LNCAP (cell line): Measurements from ENCODE around the gene PPP1R3C.

Experiments used
- TF ChIP-seq, protein P1 (sequence below): fragments of 450-650 bp; IDR thresholded peaks from 2 replicates; pipeline ENCODE4 v1.5.1; 2017; ENCODE audit warnings: mild to moderate bottlenecking

Gene PPP1R3C

DNA sequence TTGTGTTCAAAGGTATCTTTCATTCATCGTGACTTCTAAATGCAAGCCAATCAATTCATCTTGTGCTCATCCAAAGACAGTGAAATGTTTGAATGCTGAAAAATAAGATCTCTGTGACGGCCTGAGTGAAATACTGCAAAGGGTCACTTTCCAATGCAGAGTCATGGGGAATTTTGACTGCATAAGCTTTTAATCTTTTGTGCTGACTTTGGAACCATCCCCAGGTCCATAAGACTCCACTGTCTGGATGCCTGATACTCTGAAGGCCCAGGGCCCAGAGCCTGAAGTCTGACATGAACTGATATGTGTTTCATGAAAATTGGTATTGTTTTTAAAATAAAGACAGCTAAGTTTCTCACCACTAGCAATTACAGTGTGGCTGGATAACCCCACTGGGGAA, 39.0 kb downstream of the PPP1R3C start:
- TF ChIP-seq, protein P1, sequence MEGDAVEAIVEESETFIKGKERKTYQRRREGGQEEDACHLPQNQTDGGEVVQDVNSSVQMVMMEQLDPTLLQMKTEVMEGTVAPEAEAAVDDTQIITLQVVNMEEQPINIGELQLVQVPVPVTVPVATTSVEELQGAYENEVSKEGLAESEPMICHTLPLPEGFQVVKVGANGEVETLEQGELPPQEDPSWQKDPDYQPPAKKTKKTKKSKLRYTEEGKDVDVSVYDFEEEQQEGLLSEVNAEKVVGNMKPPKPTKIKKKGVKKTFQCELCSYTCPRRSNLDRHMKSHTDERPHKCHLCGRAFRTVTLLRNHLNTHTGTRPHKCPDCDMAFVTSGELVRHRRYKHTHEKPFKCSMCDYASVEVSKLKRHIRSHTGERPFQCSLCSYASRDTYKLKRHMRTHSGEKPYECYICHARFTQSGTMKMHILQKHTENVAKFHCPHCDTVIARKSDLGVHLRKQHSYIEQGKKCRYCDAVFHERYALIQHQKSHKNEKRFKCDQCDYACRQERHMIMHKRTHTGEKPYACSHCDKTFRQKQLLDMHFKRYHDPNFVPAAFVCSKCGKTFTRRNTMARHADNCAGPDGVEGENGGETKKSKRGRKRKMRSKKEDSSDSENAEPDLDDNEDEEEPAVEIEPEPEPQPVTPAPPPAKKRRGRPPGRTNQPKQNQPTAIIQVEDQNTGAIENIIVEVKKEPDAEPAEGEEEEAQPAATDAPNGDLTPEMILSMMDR, result no peak

GRCh38 chr10:91593366-91593765, 39.5 kb downstream of the PPP1R3C start:
- TF ChIP-seq, protein P1, result no peak

DNA sequence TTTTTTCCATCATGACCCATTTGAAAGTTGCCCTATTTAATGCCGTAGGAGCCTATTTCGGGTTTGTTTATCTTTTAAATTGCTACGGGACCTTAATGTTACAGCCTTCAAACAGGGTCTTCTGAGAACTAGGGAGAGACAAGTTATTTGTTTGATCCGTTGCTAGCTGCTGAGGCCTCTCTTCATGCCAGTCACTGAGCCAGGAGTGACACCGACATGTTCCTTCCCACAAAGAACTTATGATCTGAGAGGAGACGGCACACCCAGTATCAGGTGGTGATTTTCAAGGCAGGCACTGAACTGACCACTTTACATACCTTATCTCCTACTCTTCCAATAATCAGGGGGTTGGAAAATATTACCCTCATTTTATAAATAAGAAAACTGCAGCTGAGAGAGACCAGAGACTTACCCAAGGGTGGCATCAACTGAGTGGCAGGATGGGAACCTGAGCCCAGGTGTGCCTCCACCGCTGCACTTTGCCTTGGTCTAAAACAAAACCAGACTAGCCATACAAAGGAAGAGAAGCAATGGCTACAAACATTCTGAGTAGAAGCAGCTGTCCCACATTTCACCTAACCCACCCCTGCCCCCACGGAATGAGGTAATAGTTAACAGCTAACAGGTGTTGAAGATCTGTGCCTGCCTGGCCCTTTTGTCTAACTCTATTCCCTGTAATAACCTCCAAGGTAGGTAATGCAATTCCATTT, 40.5 kb downstream of the PPP1R3C start:
- TF ChIP-seq, protein P1, result no peak

- TF ChIP-seq, protein P1, result no peak
These were observed 41.1 kb downstream of the PPP1R3C start for GRCh38 chr10:91591797-91592174.

- TF ChIP-seq, protein P1, result no peak
These were observed 41.7 kb downstream of the PPP1R3C start for GRCh38 chr10:91590904-91591796.

GRCh38 chr10:91590142-91590903, 42.5 kb downstream of the PPP1R3C start:
- TF ChIP-seq, protein P1, result no peak

GRCh38 chr10:91589658-91590035, 43.2 kb downstream of the PPP1R3C start:
- TF ChIP-seq, protein P1, result no peak
